ENCODE measurements around the gene HMOX1.
"Not testable (repeated sequence)": the region's sequence is repeated elsewhere in the genome, so short reads cannot be mapped to it uniquely, and the experiment has no call there.

DNA sequence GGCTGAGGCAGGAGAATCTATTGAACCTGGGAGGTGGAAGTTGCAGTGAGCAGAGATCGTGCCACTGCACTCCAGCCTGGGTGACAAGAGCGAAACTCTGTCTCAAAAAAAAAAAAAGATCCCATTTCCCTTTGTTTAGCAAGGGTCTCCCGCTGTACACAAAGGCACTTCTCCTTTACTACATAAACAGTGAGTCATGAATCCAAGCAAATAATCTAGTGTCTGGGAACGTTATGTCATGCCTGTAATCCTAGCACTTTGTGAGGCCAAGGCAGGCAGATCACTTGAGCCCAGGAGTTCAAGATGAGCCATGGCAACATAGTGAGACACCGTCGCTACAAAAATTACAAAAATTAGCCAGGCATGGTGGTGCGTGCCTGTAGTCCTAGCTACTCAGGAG is 16.7 kb upstream of the HMOX1 start:
- not testable (repeated sequence) for TF ChIP-seq POLR2AphosphoS5 (IDR thresholded peaks at IDR 0.05); POLR2A (IDR thresholded peaks at IDR 0.05); CTCF (IDR thresholded peaks at IDR 0.05); EP300 (IDR thresholded peaks at IDR 0.05; ENCODE audit: low read depth)

Data from transverse colon (tissue), 4 donors.